ENCODE measurements around the gene NFIX.
A peak's percentile ranks its signal among the peaks of the same experiment; 100 is the strongest.
"Not testable (repeated sequence)": the region's sequence is repeated elsewhere in the genome, so short reads cannot be mapped to it uniquely, and the experiment has no call there.

Gene NFIX

DNA sequence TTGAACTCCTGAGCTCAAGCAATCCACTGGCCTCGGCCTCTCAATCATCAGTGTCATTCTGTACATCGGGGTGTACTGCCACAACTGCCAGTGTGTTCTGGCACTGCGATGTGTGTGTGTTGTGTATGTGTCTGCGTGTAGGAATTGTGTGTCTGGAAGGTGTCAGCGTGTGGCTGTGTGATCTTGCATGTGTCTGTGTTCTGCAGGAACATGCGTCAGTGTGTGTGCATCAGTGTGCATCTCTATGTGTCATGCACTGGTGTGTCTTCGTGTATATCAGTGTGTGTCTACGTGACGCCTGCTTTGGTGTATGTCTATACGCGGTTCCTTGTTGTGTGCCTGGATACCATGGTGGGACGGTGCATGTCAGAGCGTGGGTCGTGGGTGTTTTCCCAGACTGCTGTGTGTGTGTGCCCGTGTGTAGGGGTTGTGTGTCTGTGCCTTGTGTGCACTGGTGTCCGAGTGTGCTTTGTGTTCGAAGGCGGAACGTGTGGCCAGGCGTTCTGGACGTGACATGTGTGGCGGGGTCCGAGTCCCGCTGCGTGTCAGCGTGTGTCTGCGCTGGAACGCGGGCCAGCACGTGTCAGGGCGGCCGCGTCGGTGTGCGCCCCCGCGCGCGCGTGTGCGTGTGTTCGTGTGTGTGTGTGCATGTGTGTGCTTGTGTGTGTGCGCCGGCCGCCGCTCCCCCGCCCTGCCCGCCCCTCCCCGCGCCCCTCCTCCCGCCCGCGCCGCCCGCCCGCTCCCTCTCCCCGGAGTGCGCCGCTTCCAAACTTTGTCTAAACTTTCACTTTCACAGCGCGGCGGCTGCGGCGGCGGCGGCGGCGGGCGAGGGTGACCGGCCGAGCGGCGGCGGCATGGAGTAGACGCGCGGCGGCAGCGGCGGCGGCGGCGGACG is at the start of gene NFIX:
Gene NFIX, plus strand, starts transcription at position 775 of the 895 bp plus-strand sequence. CDS start 363 bp downstream, outside the sequence.
- H3K27ac ChIP-seq (ENCODE audit: low read length), result no peak within 1 kb of the TSS
- no peaks in the 10 kb centered on the region for H3K4me1 ChIP-seq (ENCODE audit: control insufficient read depth, low read depth, low read length)
- peak within 1 kb of the TSS; percentile 19 for H3K4me3 ChIP-seq (ENCODE audit: low read length)
- H3K9me3 ChIP-seq (ENCODE audit: control insufficient read depth, low read depth, low read length), result no peaks in the 10 kb centered on the region
- no peak within 1 kb of the TSS for H3K9ac ChIP-seq (ENCODE audit: low read length)
- peaks cover 93% of the 10 kb centered on the region for H3K27me3 ChIP-seq (ENCODE audit: control insufficient read depth, insufficient read depth, low read length)
- H3K36me3 ChIP-seq (ENCODE audit: control insufficient read depth, low read depth, low read length), result no peaks in the 10 kb centered on the region

GRCh38 chr19:12945479-12946091 is 49.7 kb upstream of the NFIX start, which contains the start of gene RAD23A:
TSS of gene RAD23A (plus strand) at chr19:12945862. CDS start at chr19:12945949, 87 bp downstream.
- peaks cover 5% of the 10 kb centered on the region for H3K4me1 ChIP-seq (ENCODE audit: control insufficient read depth, low read depth, low read length)

GRCh38 chr19:12946092-12946721 is 49.1 kb upstream of the NFIX start:
- H3K9me3 ChIP-seq (ENCODE audit: control insufficient read depth, low read depth, low read length), result no peaks in the 10 kb centered on the region
- H3K4me1 ChIP-seq (ENCODE audit: control insufficient read depth, low read depth, low read length), result peaks cover 5% of the 10 kb centered on the region
- peak overlapping the region; percentile 71 for H3K27ac ChIP-seq (ENCODE audit: low read length)
- peak overlapping the region; percentile 92 for H3K9ac ChIP-seq (ENCODE audit: low read length)
- peaks cover 67% of the 10 kb centered on the region for H3K36me3 ChIP-seq (ENCODE audit: control insufficient read depth, low read depth, low read length)
- peak overlapping the region; percentile 95 for H3K4me3 ChIP-seq (ENCODE audit: low read length)
- H3K27me3 ChIP-seq (ENCODE audit: control insufficient read depth, insufficient read depth, low read length), result no peaks in the 10 kb centered on the region

More at GRCh38 chr19:12945479-12946091, 49.7 kb upstream of the NFIX start, which contains the start of gene RAD23A:
- H3K9ac ChIP-seq (ENCODE audit: low read length), result peak within 1 kb of the TSS; percentile 92
- H3K27me3 ChIP-seq (ENCODE audit: control insufficient read depth, insufficient read depth, low read length), result no peaks in the 10 kb centered on the region
- peaks cover 67% of the 10 kb centered on the region for H3K36me3 ChIP-seq (ENCODE audit: control insufficient read depth, low read depth, low read length)
- H3K27ac ChIP-seq (ENCODE audit: low read length), result peak within 1 kb of the TSS; percentile 71
- H3K9me3 ChIP-seq (ENCODE audit: control insufficient read depth, low read depth, low read length), result no peaks in the 10 kb centered on the region
- peak within 1 kb of the TSS; percentile 95 for H3K4me3 ChIP-seq (ENCODE audit: low read length)

DNA sequence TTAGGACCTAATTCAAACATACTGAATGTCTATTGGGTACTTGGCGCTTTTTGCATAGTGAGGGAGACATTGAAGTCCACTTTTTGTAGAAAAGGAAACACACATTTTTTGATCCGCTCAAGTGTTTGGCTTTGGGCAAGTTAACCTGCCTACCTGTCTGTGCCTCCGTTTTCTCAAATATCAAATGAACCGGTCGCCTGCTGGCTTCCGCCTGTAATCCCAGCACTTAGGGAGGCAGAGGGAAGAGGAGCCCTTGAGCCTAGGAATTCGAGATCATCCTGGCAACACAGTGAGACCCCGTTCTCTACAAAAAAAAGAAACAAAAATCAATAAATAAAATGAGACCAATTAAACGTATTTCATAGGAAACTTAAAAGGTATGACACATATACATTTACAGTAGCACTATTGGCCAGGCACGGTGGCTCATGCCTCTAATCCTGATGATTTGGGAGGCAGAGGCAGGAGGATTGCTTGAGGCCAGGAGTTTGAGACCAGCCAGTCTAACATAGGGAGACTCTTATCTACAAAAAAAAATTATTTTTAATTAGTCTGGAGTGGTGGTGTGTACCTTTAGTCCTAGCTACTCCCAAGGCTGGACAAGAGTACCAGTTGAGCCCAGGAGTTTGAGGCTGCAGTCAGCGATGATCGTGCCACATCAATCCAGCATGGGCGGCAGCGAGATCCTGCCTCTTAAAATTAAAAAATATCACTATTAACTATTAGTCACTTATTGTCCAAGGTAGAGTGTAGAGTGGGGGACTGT is 48.4 kb upstream of the NFIX start:
- Histone ChIP-seq H3K27ac (ENCODE audit: low read length) (peak overlapping the region; percentile 71), H3K36me3 (ENCODE audit: control insufficient read depth, low read depth, low read length) (peaks cover 67% of the 10 kb centered on the region), H3K9me3 (ENCODE audit: control insufficient read depth, low read depth, low read length) (no peaks in the 10 kb centered on the region), H3K4me3 (ENCODE audit: low read length) (peak overlapping the region; percentile 95), H3K4me1 (ENCODE audit: control insufficient read depth, low read depth, low read length) (peaks cover 5% of the 10 kb centered on the region), H3K27me3 (ENCODE audit: control insufficient read depth, insufficient read depth, low read length) (no peaks in the 10 kb centered on the region), H3K9ac (ENCODE audit: low read length) (peak overlapping the region; percentile 92)

DNA sequence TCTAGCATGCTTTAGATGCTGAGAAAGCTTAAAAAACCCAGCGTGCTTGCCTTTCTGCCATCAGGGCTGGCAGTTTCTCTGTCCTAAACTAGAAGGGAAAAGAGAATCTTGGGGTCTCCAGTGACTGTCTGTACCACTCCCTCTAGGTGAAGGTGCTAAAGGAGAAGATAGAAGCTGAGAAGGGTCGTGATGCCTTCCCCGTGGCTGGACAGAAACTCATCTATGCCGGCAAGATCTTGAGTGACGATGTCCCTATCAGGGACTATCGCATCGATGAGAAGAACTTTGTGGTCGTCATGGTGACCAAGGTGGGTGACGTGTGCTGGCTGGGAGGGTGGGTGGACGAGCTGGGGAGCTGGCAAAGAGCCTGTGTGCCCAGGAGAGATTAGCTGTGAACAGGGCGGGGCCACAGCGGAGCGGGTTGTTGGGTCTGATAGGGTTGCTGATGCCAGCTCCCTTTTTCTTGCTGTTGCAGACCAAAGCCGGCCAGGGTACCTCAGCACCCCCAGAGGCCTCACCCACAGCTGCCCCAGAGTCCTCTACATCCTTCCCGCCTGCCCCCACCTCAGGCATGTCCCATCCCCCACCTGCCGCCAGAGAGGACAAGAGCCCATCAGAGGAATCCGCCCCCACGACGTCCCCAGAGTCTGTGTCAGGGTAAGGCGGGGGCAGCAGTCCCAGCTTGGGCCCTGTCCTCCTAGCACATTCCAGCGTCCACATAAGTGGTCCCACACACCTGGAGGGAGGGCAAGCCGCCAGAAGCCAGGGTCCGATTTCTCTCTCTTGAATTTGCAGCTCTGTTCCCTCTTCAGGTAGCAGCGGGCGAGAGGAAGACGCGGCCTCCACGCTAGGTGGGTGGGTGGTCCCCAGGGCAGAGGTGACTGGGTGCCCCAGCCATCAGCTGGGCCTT is 47.3 kb upstream of the NFIX start:
- no peaks in the 10 kb centered on the region for H3K27me3 ChIP-seq (ENCODE audit: control insufficient read depth, insufficient read depth, low read length)
- no peak overlapping the region for H3K27ac ChIP-seq (ENCODE audit: low read length)
- peaks cover 66% of the 10 kb centered on the region for H3K36me3 ChIP-seq (ENCODE audit: control insufficient read depth, low read depth, low read length)
- H3K9ac ChIP-seq (ENCODE audit: low read length), result no peak overlapping the region
- peaks cover 10% of the 10 kb centered on the region for H3K4me1 ChIP-seq (ENCODE audit: control insufficient read depth, low read depth, low read length)
- H3K9me3 ChIP-seq (ENCODE audit: control insufficient read depth, low read depth, low read length), result no peaks in the 10 kb centered on the region
- no peak overlapping the region for H3K4me3 ChIP-seq (ENCODE audit: low read length)

DNA sequence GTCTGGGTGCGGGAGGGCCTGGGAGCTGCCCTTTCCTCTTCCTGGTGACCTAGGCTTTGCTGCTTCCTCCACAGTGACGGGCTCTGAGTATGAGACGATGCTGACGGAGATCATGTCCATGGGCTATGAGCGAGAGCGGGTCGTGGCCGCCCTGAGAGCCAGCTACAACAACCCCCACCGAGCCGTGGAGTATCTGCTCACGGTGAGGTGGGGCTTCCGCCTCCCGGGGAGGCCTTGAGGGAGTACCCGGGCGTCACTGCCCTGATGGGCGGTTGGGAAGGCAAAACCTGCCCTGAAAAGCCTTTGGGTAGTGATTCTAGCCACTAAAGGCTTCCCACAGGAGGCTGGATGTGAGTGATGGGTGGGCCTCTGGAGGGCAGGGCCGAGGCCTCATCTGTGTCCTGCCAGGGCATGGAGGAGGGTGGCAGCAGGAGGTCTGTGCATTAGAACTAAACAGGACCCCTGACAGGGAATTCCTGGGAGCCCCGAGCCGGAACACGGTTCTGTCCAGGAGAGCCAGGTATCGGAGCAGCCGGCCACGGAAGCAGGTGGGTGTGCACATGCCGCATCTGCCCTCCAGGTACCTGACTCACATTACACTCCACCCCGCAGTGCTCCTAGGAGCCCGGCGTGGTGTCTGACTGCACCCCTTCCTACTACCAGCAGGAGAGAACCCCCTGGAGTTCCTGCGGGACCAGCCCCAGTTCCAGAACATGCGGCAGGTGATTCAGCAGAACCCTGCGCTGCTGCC is 46.5 kb upstream of the NFIX start:
- H3K27me3 ChIP-seq (ENCODE audit: control insufficient read depth, insufficient read depth, low read length), result no peaks in the 10 kb centered on the region
- no peak overlapping the region for H3K9ac ChIP-seq (ENCODE audit: low read length)
- peaks cover 10% of the 10 kb centered on the region for H3K4me1 ChIP-seq (ENCODE audit: control insufficient read depth, low read depth, low read length)
- H3K9me3 ChIP-seq (ENCODE audit: control insufficient read depth, low read depth, low read length), result no peaks in the 10 kb centered on the region
- no peak overlapping the region for H3K27ac ChIP-seq (ENCODE audit: low read length)
- H3K4me3 ChIP-seq (ENCODE audit: low read length), result no peak overlapping the region
- peaks cover 65% of the 10 kb centered on the region for H3K36me3 ChIP-seq (ENCODE audit: control insufficient read depth, low read depth, low read length)

DNA sequence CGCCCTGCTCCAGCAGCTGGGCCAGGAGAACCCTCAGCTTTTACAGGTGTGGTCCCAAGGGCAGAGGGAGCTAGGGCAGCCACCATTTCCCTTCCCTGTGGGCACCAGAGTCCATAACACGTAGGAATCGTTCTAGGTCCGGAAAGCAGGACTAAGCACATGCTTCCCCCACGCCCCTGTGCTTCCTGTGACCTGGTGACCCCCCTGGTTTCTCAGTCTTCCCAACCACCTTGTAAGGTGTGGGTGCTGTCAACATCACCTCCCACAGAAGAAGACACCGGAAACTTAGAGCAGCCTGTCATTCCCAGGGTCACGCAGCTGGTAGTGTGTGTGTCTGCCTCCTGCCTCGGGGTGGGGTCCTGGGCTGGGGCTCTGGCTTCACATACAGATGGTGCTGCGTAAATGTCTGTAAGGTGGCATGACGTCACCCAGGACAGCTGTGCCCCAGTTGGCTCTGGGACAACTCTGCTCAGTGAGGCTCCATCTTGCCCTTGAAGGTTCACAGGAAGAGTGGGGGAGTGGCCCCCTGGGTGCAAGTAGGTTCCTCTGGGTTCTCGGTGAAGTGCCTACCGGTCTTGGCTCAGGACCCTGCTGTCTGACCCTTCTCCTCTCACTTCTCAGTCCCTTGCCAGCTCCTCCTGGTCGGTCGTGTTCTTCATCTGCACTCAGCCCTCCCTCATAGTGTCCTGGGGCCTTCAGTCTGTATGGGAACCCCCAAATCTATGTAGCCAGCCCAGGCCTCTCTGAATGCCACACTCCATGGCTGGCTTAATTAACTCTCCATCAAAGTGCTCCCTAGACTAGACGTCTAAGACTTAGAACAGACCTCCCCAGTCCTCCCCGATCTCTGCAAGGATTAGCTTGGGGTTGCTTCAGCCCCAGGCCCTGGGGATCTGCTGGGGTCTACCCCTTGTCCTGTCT is 45.7 kb upstream of the NFIX start:
- H3K27ac ChIP-seq (ENCODE audit: low read length), result no peak overlapping the region
- no peak overlapping the region for H3K4me3 ChIP-seq (ENCODE audit: low read length)
- H3K36me3 ChIP-seq (ENCODE audit: control insufficient read depth, low read depth, low read length), result peaks cover 65% of the 10 kb centered on the region
- H3K9me3 ChIP-seq (ENCODE audit: control insufficient read depth, low read depth, low read length), result no peaks in the 10 kb centered on the region
- peaks cover 10% of the 10 kb centered on the region for H3K4me1 ChIP-seq (ENCODE audit: control insufficient read depth, low read depth, low read length)
- no peak overlapping the region for H3K9ac ChIP-seq (ENCODE audit: low read length)
- no peaks in the 10 kb centered on the region for H3K27me3 ChIP-seq (ENCODE audit: control insufficient read depth, insufficient read depth, low read length)

- H3K27me3 ChIP-seq (ENCODE audit: control insufficient read depth, insufficient read depth, low read length); H3K27ac ChIP-seq (ENCODE audit: low read length); H3K4me1 ChIP-seq (ENCODE audit: control insufficient read depth, low read depth, low read length); H3K9ac ChIP-seq (ENCODE audit: low read length); H3K4me3 ChIP-seq (ENCODE audit: low read length); H3K9me3 ChIP-seq (ENCODE audit: control insufficient read depth, low read depth, low read length): not testable (repeated sequence)
- peaks cover 66% of the 10 kb centered on the region for H3K36me3 ChIP-seq (ENCODE audit: control insufficient read depth, low read depth, low read length)
Observed at GRCh38 chr19:12952050-12952449, 43.2 kb upstream of the NFIX start.

GRCh38 chr19:12952488-12953137 is 42.7 kb upstream of the NFIX start:
- H3K9me3 ChIP-seq (ENCODE audit: control insufficient read depth, low read depth, low read length), result no peaks in the 10 kb centered on the region
- no peak overlapping the region for H3K4me3 ChIP-seq (ENCODE audit: low read length)
- peaks cover 9% of the 10 kb centered on the region for H3K4me1 ChIP-seq (ENCODE audit: control insufficient read depth, low read depth, low read length)
- H3K27ac ChIP-seq (ENCODE audit: low read length), result no peak overlapping the region
- H3K36me3 ChIP-seq (ENCODE audit: control insufficient read depth, low read depth, low read length), result peaks cover 65% of the 10 kb centered on the region
- H3K9ac ChIP-seq (ENCODE audit: low read length), result no peak overlapping the region
- H3K27me3 ChIP-seq (ENCODE audit: control insufficient read depth, insufficient read depth, low read length), result no peaks in the 10 kb centered on the region

Measured in iPS-18a (cell line).